Mucosa of descending colon (tissue), 3 donors: ENCODE measurements around the gene NFAM1. TPM values are rescaled to one million over a fixed set of nuclear protein-coding genes. Genes with fewer than 3 reads are reported as not detected.

Experiments used
- ATAC-seq: fragments of 200-7000 bp; cut with Tn5 transposase; one replicate; pipeline ENCODE4 v1.9.1; 2020; ENCODE audit warnings: mild to moderate bottlenecking, moderate library complexity
- DNase-seq, 3 donors: peaks; one replicate each; pipeline ENCODE4 v3.0.0-alpha.2; 2020
- H3K36me3 ChIP-seq: fragments of 200-600 bp; one replicate; pipeline ENCODE4 v1.8.0; 2021; ENCODE audit warnings: low read depth, mild to moderate bottlenecking
- H3K4me1 ChIP-seq: fragments of 200-600 bp; one replicate; pipeline ENCODE4 v1.8.0; 2021; ENCODE audit warnings: low read depth, mild to moderate bottlenecking
- H3K4me3 ChIP-seq: fragments of 200-600 bp; one replicate; pipeline ENCODE4 v1.8.0; 2021; ENCODE audit warnings: mild to moderate bottlenecking
- H3K9me3 ChIP-seq: fragments of 200-600 bp; one replicate; pipeline ENCODE4 v1.8.0; 2021; ENCODE audit warnings: mild to moderate bottlenecking
- CTCF ChIP-seq: fragments of 200-600 bp; IDR thresholded peaks from one replicate; pipeline ENCODE4 v1.8.0; 2022; ENCODE audit warnings: antibody characterized with exemption, mild to moderate bottlenecking
- intact Hi-C, 2 donors: fragments of 100-400 bp; cut with DNase I in 1 of 2; cut with micrococcal nuclease in 1 of 2; formaldehyde crosslinking; loops; one replicate each; pipeline versions ENCODE4 v1.11.0 to v1.11.1; 2022; cut with DNase I, micrococcal nuclease
- total RNA-seq, 3 donors: library from RNA; stranded (reverse); fragmentation: NEBNext Ultra II Directional in 2 of 3; extraction: Animal tissue kit (Norgen Biotek cat#: 25700) in 2 of 3; gene quantifications; one replicate each; pipeline versions ENCODE4 v1.2.1 to v1.2.4, GENCODE V29; 2021 to 2023
- donor health status: DM: no; HTN: no; CAD: no; lungs with moderate emphysema.
- donor health status: DM: no; HTN: no; CAD: no.
- donor health status: DM: no; HTN: yes; CAD: no.

The NFAM1 gene
- total RNA-seq, 3 donors from 2014 or later: 0.46 to 3.1 (median 2.9) TPM

GRCh38 chr22:42412744-42413333 lies 19.4 kb downstream of the NFAM1 start:
- ATAC-seq: no peak
- H3K4me3 ChIP-seq: no peak overlapping the region
- no peak for DNase-seq
- no peaks in the 10 kb centered on the region for H3K9me3 ChIP-seq
- H3K4me1 ChIP-seq: no peaks in the 10 kb centered on the region
- TF ChIP-seq CTCF: no peak
- intact Hi-C loops: no loop called here
- no peaks in the 10 kb centered on the region for H3K36me3 ChIP-seq

GRCh38 chr22:42410708-42411107 lies 21.5 kb downstream of the NFAM1 start:
- intact Hi-C loops: no loop called here
- TF ChIP-seq CTCF: no peak
- Histone ChIP-seq H3K4me1 (no peaks in the 10 kb centered on the region), H3K4me3 (no peak overlapping the region), H3K36me3 (no peaks in the 10 kb centered on the region), H3K9me3 (no peaks in the 10 kb centered on the region)
- DNase-seq (no peak), ATAC-seq (no peak)

GRCh38 chr22:42408810-42409529 lies 23.2 kb downstream of the NFAM1 start:
- no peaks in the 10 kb centered on the region for H3K4me1 ChIP-seq
- intact Hi-C loops: no loop called here
- H3K4me3 ChIP-seq: no peak overlapping the region
- DNase-seq (no peak), ATAC-seq (no peak)
- H3K36me3 ChIP-seq: no peaks in the 10 kb centered on the region
- H3K9me3 ChIP-seq: no peaks in the 10 kb centered on the region
- no peak for TF ChIP-seq CTCF

GRCh38 chr22:42408276-42408675 lies 23.9 kb downstream of the NFAM1 start:
- DNase-seq (no peak), ATAC-seq (no peak)
- Histone ChIP-seq H3K9me3 (no peaks in the 10 kb centered on the region), H3K4me3 (no peak overlapping the region), H3K4me1 (no peaks in the 10 kb centered on the region), H3K36me3 (no peaks in the 10 kb centered on the region)
- TF ChIP-seq CTCF: no peak
- intact Hi-C loops: no loop called here

GRCh38 chr22:42404266-42404665 lies 27.9 kb downstream of the NFAM1 start:
- H3K36me3 ChIP-seq: no peaks in the 10 kb centered on the region
- peaks cover 3% of the 10 kb centered on the region for H3K4me1 ChIP-seq
- H3K9me3 ChIP-seq: no peaks in the 10 kb centered on the region
- TF ChIP-seq CTCF: no peak
- DNase-seq: no peak
- no peak overlapping the region for H3K4me3 ChIP-seq
- no peak for ATAC-seq
- intact Hi-C loops: no loop called here
